Measurements from ENCODE around the gene KAT7.

DNA sequence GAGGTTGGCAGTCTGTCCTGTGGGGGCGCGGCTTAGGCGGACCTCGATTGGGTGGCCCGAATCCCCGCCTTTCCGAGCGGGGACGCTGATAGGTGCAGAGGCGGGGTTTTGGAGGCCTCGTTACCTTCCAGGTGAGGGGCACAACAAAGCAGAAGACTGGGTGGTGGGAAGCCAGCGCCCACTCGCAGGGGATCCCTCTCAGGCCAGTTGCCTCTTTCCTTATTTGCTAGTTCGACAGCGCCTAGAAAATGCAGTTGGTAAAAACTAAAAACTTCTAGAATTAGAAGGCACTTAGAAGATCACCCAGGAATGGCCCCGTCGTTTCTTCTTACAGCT lies 730 bp downstream of the KAT7 start:
- TF ChIP-seq GATA3 (IDR thresholded peaks at IDR 0.05; ENCODE audit: low read depth, low read length): no peak
- TF ChIP-seq GATA2 (IDR thresholded peaks at IDR 0.05; ENCODE audit: low read depth, low read length): no peak

All from SH-SY5Y (cell line).